Renal cortical epithelial cell (primary cell): Measurements from ENCODE around the gene GLDC. TPM values are rescaled to one million over a fixed set of nuclear protein-coding genes. Genes with fewer than 3 reads are reported as not detected.
A peak's percentile ranks its signal among the peaks of the same experiment; 100 is the strongest.
"Not testable (repeated sequence)": the region's sequence is repeated elsewhere in the genome, so short reads cannot be mapped to it uniquely, and the experiment has no call there.

Source experiments
- DNase-seq: peaks from one replicate; pipeline ENCODE4 v3.0.0-alpha.2; 2011; ENCODE audit warnings: low read depth
- total RNA-seq: library from RNA; depleted of rRNA; stranded (reverse); fragments of >200 nt; gene quantifications from 2 replicates; pipeline ENCODE4 v1.2.3, GENCODE V29; 2014

GLDC gene
- 129 and 177 TPM in 2 replicates for total RNA-seq

GRCh38 chr9:6645355-6646292, at the start of gene GLDC:
TSS of gene GLDC (minus strand) at chr9:6645729. CDS start at chr9:6645499, 230 bp downstream.
- peak; percentile 84 for DNase-seq

GRCh38 chr9:6692881-6693361, 47.4 kb upstream of the GLDC start:
- DNase-seq: no peak

GRCh38 chr9:6692433-6692832, 46.9 kb upstream of the GLDC start:
- no peak for DNase-seq

- DNase-seq: not testable (repeated sequence)
These were observed 45.1 kb upstream of the GLDC start for GRCh38 chr9:6690675-6691070.

GRCh38 chr9:6689893-6690674, 44.6 kb upstream of the GLDC start:
- no peak for DNase-seq

GRCh38 chr9:6687180-6687579, 41.7 kb upstream of the GLDC start:
- no peak for DNase-seq

- DNase-seq: peak; percentile 65
These were observed 40.9 kb upstream of the GLDC start for GRCh38 chr9:6686396-6686795.

GRCh38 chr9:6681957-6682501, 36.5 kb upstream of the GLDC start:
- DNase-seq: no peak

- DNase-seq: peak; percentile 96
These were observed 35.8 kb upstream of the GLDC start for GRCh38 chr9:6681147-6681956.

- peak; percentile 31 for DNase-seq
These were observed 35.2 kb upstream of the GLDC start for GRCh38 chr9:6680797-6681146.

- DNase-seq: no peak
These were observed 32.3 kb upstream of the GLDC start for GRCh38 chr9:6677803-6678202.

GRCh38 chr9:6676254-6676921, 30.9 kb upstream of the GLDC start:
- peak; percentile 47 for DNase-seq

GRCh38 chr9:6675268-6675667, 29.7 kb upstream of the GLDC start:
- no peak for DNase-seq

- DNase-seq: no peak
These were observed 27.9 kb upstream of the GLDC start for GRCh38 chr9:6673326-6674025.

- DNase-seq: no peak
These were observed 26.6 kb upstream of the GLDC start for GRCh38 chr9:6672118-6672517.

- DNase-seq: no peak
These were observed 25.9 kb upstream of the GLDC start for GRCh38 chr9:6671416-6671815.

- DNase-seq: no peak
These were observed 24.4 kb upstream of the GLDC start for GRCh38 chr9:6669881-6670280.

- peak; percentile 54 for DNase-seq
These were observed 22.2 kb upstream of the GLDC start for GRCh38 chr9:6667633-6668280.

GRCh38 chr9:6667080-6667479, 21.6 kb upstream of the GLDC start:
- no peak for DNase-seq

- no peak for DNase-seq
These were observed 20.1 kb upstream of the GLDC start for GRCh38 chr9:6665628-6666027.
